Measurements from ENCODE around the gene B4GALNT3. TPM values are rescaled to one million over a fixed set of nuclear protein-coding genes. Genes with fewer than 3 reads are reported as not detected.

The B4GALNT3 gene
- polyA plus RNA-seq, 2 of the 4 experiments (the other 2 are of a cell fraction): 0.43 to 0.53 TPM

DNA sequence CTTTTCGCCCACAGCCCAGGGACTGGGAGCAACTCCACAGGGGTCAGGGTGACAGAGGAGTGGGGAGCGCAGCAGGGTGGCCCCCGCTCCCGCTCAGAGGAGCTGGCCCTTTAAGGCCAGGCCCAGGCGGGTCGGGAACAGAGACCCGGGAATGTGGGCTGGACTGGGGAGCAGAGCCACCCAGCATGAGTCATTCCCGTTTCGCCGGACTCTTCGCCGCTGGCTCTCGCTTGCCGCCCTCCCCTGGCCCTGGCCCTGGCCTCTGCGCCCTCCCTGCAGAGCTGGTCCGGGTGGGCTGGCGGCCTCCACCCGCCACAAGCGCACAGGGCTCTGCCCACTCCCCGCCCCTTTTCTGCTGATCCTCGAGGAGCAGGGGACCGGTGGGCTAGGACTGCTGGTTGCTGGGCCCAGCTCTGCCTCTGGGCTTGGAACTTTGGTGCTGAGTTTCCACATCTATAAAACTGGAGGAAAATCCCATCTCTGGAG lies 110.7 kb downstream of the B4GALNT3 start (continued):
- TF ChIP-seq SMC3 (IDR thresholded peaks at IDR 0.05): 0 out of 3 replicates have a peak, but pooled peaks have one; percentile 16
- TF ChIP-seq GATA3 (IDR thresholded peaks at IDR 0.05; ENCODE audit: borderline replicate concordance): peak; percentile 48
- no peak for TF ChIP-seq HES2 (IDR thresholded peaks at IDR 0.05)
- TF ChIP-seq FOSL2 (IDR thresholded peaks at IDR 0.05): peak; percentile 62; the same call in 1 of the 2 replicates
- peak; percentile 97 for TF ChIP-seq FOSL2 (CRISPR knock-in tag; IDR thresholded peaks at IDR 0.05)
- TF ChIP-seq TP53 (CRISPR knock-in tag; IDR thresholded peaks at IDR 0.05): 0 out of 2 replicates have a peak, but pooled peaks have one; percentile 73
- peak; percentile 22 to 72; a peak in 3 of 5 replicates for TF ChIP-seq JUN (IDR thresholded peaks at IDR 0.05)
- no peak for TF ChIP-seq RCOR1 (IDR thresholded peaks at IDR 0.05; ENCODE audit: low read depth, low read length)
- TF ChIP-seq CTCF (IDR thresholded peaks at IDR 0.05): no peak

- FAIRE-seq (peak; percentile 74), ATAC-seq (peak; percentile 74 to 81), DNase-seq (ENCODE audit: low read depth in 1 of 2, low spot score in 1 of 2) (peak; percentile 97 to 98)
- Histone ChIP-seq H3K27ac (peak overlapping the region; percentile 97 to 98), H3K9me3 (peaks cover 5% of the 10 kb centered on the region; the same call in 1 of the 3 replicates), H3K4me1 (peaks cover 42% of the 10 kb centered on the region), H3K4me3 (peak overlapping the region; percentile 62), H3K4me2 (peak overlapping the region; percentile 85)
- CTCF ChIA-PET: interaction anchor here (0.6 to 13.7 kb wide), 51 partner anchors 9 to 1022 kb away, joined by 3 to 292 read pairs (median 5); partner anchors contain the start of genes RAD52 and WNK1
- WGBS (ENCODE audit: missing lambda C conversion rate): 2% methylated on average over 17 of the region's 22 CpGs
- POLR2A ChIA-PET: interaction anchor here (0.9 to 3.3 kb wide), 6 partner anchors 61 to 378 kb away, joined by 3 to 77 read pairs (median 14); partner anchors contain the start of genes RAD52 and WNK1
- TF ChIP-seq POLR2AphosphoS2 (conservative IDR thresholded peaks at IDR 0.05; ENCODE audit: low read length) (no peak), TFCP2L1 (CRISPR knock-in tag; IDR thresholded peaks at IDR 0.05) (0 out of 2 replicates have a peak, but pooled peaks have one; percentile 50), CBX8 (IDR thresholded peaks at IDR 0.05) (no peak), KDM5A (IDR thresholded peaks at IDR 0.05) (no peak), RNF2 (IDR thresholded peaks at IDR 0.05; ENCODE audit: borderline replicate concordance, low read depth) (no peak), FOSL2 (IDR thresholded peaks at IDR 0.05) (no peak), FOSL2 (CRISPR knock-in tag; IDR thresholded peaks at IDR 0.05) (peak; percentile 34), BHLHE40 (IDR thresholded peaks at IDR 0.05; ENCODE audit: low read depth, low read length) (no peak), POLR2A (IDR thresholded peaks at IDR 0.05; ENCODE audit: low read length) (no peak; the same call in none of the 2 replicates), JUNB (IDR thresholded peaks at IDR 0.05) (0 out of 2 replicates have a peak, but pooled peaks have one; percentile 37), ATOH8 (CRISPR knock-in tag; IDR thresholded peaks at IDR 0.05; ENCODE audit: low read depth) (peak; percentile 5; the same call in 1 of the 2 replicates), CEBPB (IDR thresholded peaks at IDR 0.05) (peak; percentile 86 to 96), CHD4 (IDR thresholded peaks at IDR 0.05; ENCODE audit: borderline replicate concordance) (no peak), EP300 (IDR thresholded peaks at IDR 0.05) (peak; percentile 40 to 64; a peak in 2 of 5 replicates), USF2 (IDR thresholded peaks at IDR 0.05) (0 out of 2 replicates have a peak, but pooled peaks have one; percentile 16), ESRRA (IDR thresholded peaks at IDR 0.05; ENCODE audit: borderline replicate concordance, low read length) (no peak), HOXB13 (CRISPR knock-in tag; IDR thresholded peaks at IDR 0.05; ENCODE audit: low read depth) (peak; percentile 13; the same call in 1 of the 2 replicates), NR3C1 (IDR thresholded peaks at IDR 0.05) (no peak), EHMT2 (IDR thresholded peaks at IDR 0.05; ENCODE audit: low read depth) (no peak), GATA3 (IDR thresholded peaks at IDR 0.05; ENCODE audit: borderline replicate concordance) (peak; percentile 73), PHF8 (IDR thresholded peaks at IDR 0.05; ENCODE audit: borderline replicate concordance, low read depth) (no peak), JUN (IDR thresholded peaks at IDR 0.05) (peak; percentile 58; a peak in 4 of 5 replicates), EHF (CRISPR knock-in tag; IDR thresholded peaks at IDR 0.05) (no peak), MAX (IDR thresholded peaks at IDR 0.05) (peak; percentile 73), FOXS1 (CRISPR knock-in tag; IDR thresholded peaks at IDR 0.05) (no peak), CBX2 (IDR thresholded peaks at IDR 0.05; ENCODE audit: borderline replicate concordance, low read depth) (no peak)
- TF ChIP-seq, protein P1, sequence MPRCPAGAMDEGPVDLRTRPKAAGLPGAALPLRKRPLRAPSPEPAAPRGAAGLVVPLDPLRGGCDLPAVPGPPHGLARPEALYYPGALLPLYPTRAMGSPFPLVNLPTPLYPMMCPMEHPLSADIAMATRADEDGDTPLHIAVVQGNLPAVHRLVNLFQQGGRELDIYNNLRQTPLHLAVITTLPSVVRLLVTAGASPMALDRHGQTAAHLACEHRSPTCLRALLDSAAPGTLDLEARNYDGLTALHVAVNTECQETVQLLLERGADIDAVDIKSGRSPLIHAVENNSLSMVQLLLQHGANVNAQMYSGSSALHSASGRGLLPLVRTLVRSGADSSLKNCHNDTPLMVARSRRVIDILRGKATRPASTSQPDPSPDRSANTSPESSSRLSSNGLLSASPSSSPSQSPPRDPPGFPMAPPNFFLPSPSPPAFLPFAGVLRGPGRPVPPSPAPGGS (IDR thresholded peaks at IDR 0.05): peak; percentile 31; the same call in 1 of the 3 replicates
Measured at GRCh38 chr12:570921-571794, 111.4 kb downstream of the B4GALNT3 start.
